Transverse colon (tissue), 3 donors: ENCODE results near the gene UNC5B.

Source experiments
- EP300 ChIP-seq: sonication (generic); formaldehyde crosslinking; IDR thresholded peaks from one replicate; pipeline ENCODE4 v1.6.1; 2017; ENCODE audit warnings: antibody characterized with exemption, low read depth
- POLR2AphosphoS5 ChIP-seq, 3 donors: sonication (generic); formaldehyde crosslinking; IDR thresholded peaks; one replicate each; pipeline ENCODE4 v1.6.1; 2016; ENCODE audit warnings: antibody characterized with exemption in 3 of 3

- TF ChIP-seq POLR2AphosphoS5 (IDR thresholded peaks at IDR 0.05) (no peak), EP300 (no peak)
These were observed 78.6 kb downstream of the UNC5B start for GRCh38 chr10:71290806-71291527.
